Sigmoid colon (tissue), 7 donors: ENCODE data around the gene NEIL1. TPM values are rescaled to one million over a fixed set of nuclear protein-coding genes. Genes with fewer than 3 reads are reported as not detected.

ENCODE experiments used
- DNase-seq: peaks from one replicate; pipeline ENCODE4 v3.0.0-alpha.2; 2019
- H3K27ac ChIP-seq, 4 donors: fragments of 200-600 bp; sonication (generic); one replicate each; pipeline ENCODE4 v1.5.1; 2016 to 2019; ENCODE audit warnings: mild to moderate bottlenecking in 1 of 4
- H3K27me3 ChIP-seq, 3 donors: fragments of 200-600 bp; sonication (generic); one replicate each; pipeline ENCODE4 v1.5.1; 2019; ENCODE audit warnings: mild to moderate bottlenecking in 1 of 3
- H3K36me3 ChIP-seq, 4 donors: fragments of 200-600 bp; sonication (generic); one replicate each; pipeline ENCODE4 v1.5.1; 2016 to 2019
- H3K4me1 ChIP-seq, 4 donors: fragments of 200-600 bp; sonication (generic); one replicate each; pipeline ENCODE4 v1.5.1; 2017 to 2019
- H3K4me3 ChIP-seq, 4 donors: fragments of 200-600 bp; sonication (generic); one replicate each; pipeline ENCODE4 v1.5.1; 2017 to 2019; ENCODE audit warnings: mild to moderate bottlenecking in 2 of 4, moderate library complexity in 1 of 4
- H3K9me3 ChIP-seq, 4 donors: fragments of 200-600 bp in 3 of 4; sonication (generic) in 3 of 4; one replicate each; pipeline versions ENCODE4 v1.5.1 to v1.6.1; 2013 to 2019
- CTCF ChIP-seq, 4 experiments: fragments of 450-650 bp in 3 of 4; fragments of 200-600 bp in 1 of 4; IDR thresholded peaks; one replicate each; pipeline ENCODE4 v1.5.1; 2016 to 2019; ENCODE audit warnings: antibody characterized with exemption in 4 of 4, mild to moderate bottlenecking in 3 of 4, moderate library complexity in 2 of 4
- EP300 ChIP-seq, 4 donors: sonication (generic); formaldehyde crosslinking; IDR thresholded peaks; one replicate each; pipeline ENCODE4 v1.6.1; 2017; ENCODE audit warnings: antibody characterized with exemption in 4 of 4
- POLR2A ChIP-seq, 2 donors: fragments of 450-650 bp; IDR thresholded peaks; one replicate each; pipeline ENCODE4 v1.6.1; 2016; ENCODE audit warnings: antibody characterized with exemption in 2 of 2, mild to moderate bottlenecking in 2 of 2, moderate library complexity in 2 of 2
- POLR2AphosphoS5 ChIP-seq, 4 donors: sonication (generic); formaldehyde crosslinking; IDR thresholded peaks; one replicate each; pipeline ENCODE4 v1.6.1; 2017; ENCODE audit warnings: antibody characterized with exemption in 4 of 4
- WGBS, 2 donors: extraction: QIAGEN DNeasy Blood & Tissue Kit; methylation state at CpG; one replicate each; pipeline ENCODE4 v1.1.7; 2013; 5-methylcytosine and 5-hydroxymethylcytosine counted together
- intact Hi-C: fragments of 100-400 bp; cut with DNase I; formaldehyde crosslinking; loops from one replicate; pipeline ENCODE4 v1.15.1; 2023
- polyA plus RNA-seq, 3 donors: library from polyadenylated mRNA; stranded (reverse); fragments of 200-250 nt; gene quantifications; one replicate each; pipeline ENCODE4 v1.2.3, GENCODE V29; 2013
- total RNA-seq, 4 donors: library from RNA; depleted of rRNA; stranded (reverse); fragments of >200 nt; gene quantifications; one replicate each; pipeline ENCODE4 v1.1.0, GENCODE V29; 2016
- donor health status: healthy with polysubstance abuse.
- donor health status: Bipolar disorder and iron deficiency.
- donor health status: healthy.

Gene NEIL1
- total and polyA plus RNA-seq, 7 donors = 5.4 to 51.5 (median 22.2) TPM

DNA sequence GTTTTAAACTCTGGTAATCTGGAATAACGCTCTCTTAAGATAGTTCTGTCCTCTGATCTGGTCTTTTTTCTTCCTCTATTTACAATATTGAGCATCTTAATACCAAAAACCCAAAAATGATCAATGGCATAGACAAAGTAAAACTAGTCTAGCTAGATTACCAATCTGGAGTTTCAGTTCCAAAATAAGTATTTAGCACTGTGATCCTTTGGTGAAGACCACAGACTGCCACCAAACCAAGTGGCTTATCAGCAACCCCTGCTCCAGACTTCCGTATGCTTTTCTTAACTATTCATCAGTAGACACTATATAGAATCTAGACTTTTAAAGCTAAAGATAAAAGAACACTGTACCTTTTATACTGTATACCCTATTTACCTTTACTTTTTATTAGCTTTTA lies 57.1 kb downstream of the NEIL1 start:
- Histone ChIP-seq H3K27ac (no peak overlapping the region), H3K36me3 (peaks cover 31 to 100% (median 59%) of the 10 kb centered on the region in 4 donors), H3K4me3 (no peak overlapping the region), H3K4me1 (no peaks in the 10 kb centered on the region), H3K9me3 (no peaks in the 10 kb centered on the region), H3K27me3 (no peaks in the 10 kb centered on the region)
- TF ChIP-seq CTCF (IDR thresholded peaks at IDR 0.05) (no peak), POLR2A (IDR thresholded peaks at IDR 0.05) (no peak), POLR2AphosphoS5 (IDR thresholded peaks at IDR 0.05) (no peak), EP300 (IDR thresholded peaks at IDR 0.05) (no peak)
- WGBS, 2 donors = 84 to 93% methylated on average over 2 of the region's 2 CpGs
- intact Hi-C loops = no loop called here
- DNase-seq = no peak

Other genes starting within 250 kb of the NEIL1 start
- gene C15orf39, start 145.2 kb upstream of the NEIL1 start, total RNA-seq = 10 to 100 TPM in 2 of 4 donors, 1 to 10 TPM in 2; 4.9 to 20.2 (median 12.0) TPM
- gene C15orf39, start 145.2 kb upstream of the NEIL1 start, polyA plus RNA-seq = 10 to 100 TPM in 1 of 3 donors, 1 to 10 TPM in 2; 7.8 to 17.2 (median 9.5) TPM
- gene GOLGA6C, start 88.7 kb upstream of the NEIL1 start, total RNA-seq = under 1 TPM in 1 of 4 donors, not detected in 3; 0.33 TPM
- not detected for gene GOLGA6C, start 88.7 kb upstream of the NEIL1 start, polyA plus RNA-seq
- not detected for gene GOLGA6D, start 64.2 kb upstream of the NEIL1 start, total RNA-seq
- not detected for gene GOLGA6D, start 64.2 kb upstream of the NEIL1 start, polyA plus RNA-seq
- 10 to 100 TPM; 37.8 to 54.3 (median 49.3) TPM for gene COMMD4, start 11.0 kb upstream of the NEIL1 start, total RNA-seq
- gene COMMD4, start 11.0 kb upstream of the NEIL1 start, polyA plus RNA-seq = 100 to 1,000 TPM in 1 of 3 donors, 10 to 100 TPM in 2; 87.9 to 115 (median 98.5) TPM
- 100 to 1,000 TPM in 3 of 4 donors, 10 to 100 TPM in 1; 94.2 to 221 (median 132) TPM for gene MAN2C1, start 21.6 kb downstream of the NEIL1 start, total RNA-seq
- 100 to 1,000 TPM in 1 of 3 donors, 10 to 100 TPM in 2; 18.0 to 146 (median 22.0) TPM for gene MAN2C1, start 21.6 kb downstream of the NEIL1 start, polyA plus RNA-seq
- gene SIN3A, start 104.7 kb downstream of the NEIL1 start, total RNA-seq = 10 to 100 TPM; 34.6 to 41.8 (median 39.3) TPM
- gene SIN3A, start 104.7 kb downstream of the NEIL1 start, polyA plus RNA-seq = 10 to 100 TPM in 1 of 3 donors, 1 to 10 TPM in 2; 7.9 to 24.2 (median 9.0) TPM
- gene PTPN9, start 232.3 kb downstream of the NEIL1 start, total RNA-seq = 10 to 100 TPM; 12.2 to 21.0 (median 17.2) TPM
- gene PTPN9, start 232.3 kb downstream of the NEIL1 start, polyA plus RNA-seq = 10 to 100 TPM; 19.2 to 23.1 (median 19.8) TPM